NCI-H146 (cell line): Measurements from ENCODE around the gene VASP.

ENCODE experiments used
- DNase-seq: peaks from one replicate; lab custom pipeline; 2025; lab: John Stamatoyannopoulos, UW

VASP gene

GRCh38 chr19:45515807-45516401 is 8.6 kb downstream of the VASP start:
- DNase-seq: no peak

GRCh38 chr19:45517238-45517637 is 10.0 kb downstream of the VASP start:
- DNase-seq: no peak

GRCh38 chr19:45517641-45518468 is 10.6 kb downstream of the VASP start:
- DNase-seq: no peak

GRCh38 chr19:45518469-45518826 is 11.2 kb downstream of the VASP start:
- no peak for DNase-seq

- DNase-seq: no peak
Observed at GRCh38 chr19:45522010-45522941, 15.0 kb downstream of the VASP start.

GRCh38 chr19:45523642-45524256 is 16.5 kb downstream of the VASP start:
- peak; percentile 88 for DNase-seq

- DNase-seq: no peak
Observed at GRCh38 chr19:45524575-45525129, 17.4 kb downstream of the VASP start.

- DNase-seq: peak; percentile 73
Observed at GRCh38 chr19:45526143-45526542, 18.9 kb downstream of the VASP start.

GRCh38 chr19:45526971-45527370 is 19.7 kb downstream of the VASP start:
- DNase-seq: no peak

- no peak for DNase-seq
Observed at GRCh38 chr19:45527731-45528130, 20.5 kb downstream of the VASP start.

GRCh38 chr19:45528149-45528743 is 21.0 kb downstream of the VASP start:
- peak; percentile 63 for DNase-seq

GRCh38 chr19:45528744-45529419 is 21.6 kb downstream of the VASP start:
- peak; percentile 90 for DNase-seq

- DNase-seq: peak; percentile 50
Observed at GRCh38 chr19:45529420-45529785, 22.1 kb downstream of the VASP start.

- no peak for DNase-seq
Observed at GRCh38 chr19:45531349-45531748, 24.1 kb downstream of the VASP start.

GRCh38 chr19:45539459-45539858 is 32.2 kb downstream of the VASP start:
- no peak for DNase-seq

- no peak for DNase-seq
Observed at GRCh38 chr19:45542234-45542668, 35.0 kb downstream of the VASP start.

- no peak for DNase-seq
Observed at GRCh38 chr19:45547211-45547770, 40.0 kb downstream of the VASP start.

- peak; percentile 53 for DNase-seq
Observed at GRCh38 chr19:45547965-45548609, 40.8 kb downstream of the VASP start.

- no peak for DNase-seq
Observed at GRCh38 chr19:45553464-45553863, 46.2 kb downstream of the VASP start.

GRCh38 chr19:45554481-45554880 is 47.2 kb downstream of the VASP start:
- DNase-seq: no peak
